Panc1 (cell line): ENCODE results near the gene ASXL1.

Experiments
- CTCF ChIP-seq: fragments of 450-650 bp; IDR thresholded peaks from 2 replicates; pipeline ENCODE4 v1.5.1; 2017; ENCODE audit warnings: mild to moderate bottlenecking
- POLR2AphosphoS5 ChIP-seq: IDR thresholded peaks from 2 replicates; pipeline ENCODE4 v1.6.1; 2012; ENCODE audit warnings: mild to moderate bottlenecking, low read depth, low read length, moderate library complexity
- REST ChIP-seq, 2 experiments: IDR thresholded peaks; 2 replicates each; pipeline ENCODE4 v1.6.1; 2011 to 2012; ENCODE audit warnings: low read depth in 2 of 2, control low read depth in 1 of 2, low read length in 1 of 2, mild to moderate bottlenecking in 1 of 2, moderate library complexity in 1 of 2; ENCODE audit not compliant: insufficient read depth in 1 of 2
- SIN3A ChIP-seq: IDR thresholded peaks from 2 replicates; pipeline ENCODE4 v1.6.1; 2012; ENCODE audit warnings: low read depth, mild to moderate bottlenecking, low read length, moderate library complexity, borderline replicate concordance; ENCODE audit not compliant: insufficient read depth
- TCF7L2 ChIP-seq: IDR thresholded peaks from 2 replicates; pipeline ENCODE4 v1.6.1; 2011; ENCODE audit warnings: mild to moderate bottlenecking, low read depth, low read length, inconsistent platforms

- no peak for TF ChIP-seq REST (IDR thresholded peaks at IDR 0.05; ENCODE audit: insufficient read depth in 1 of 2, low read depth in 2 of 2, low read length in 1 of 2)
- TF ChIP-seq CTCF: no peak
- no peak for TF ChIP-seq TCF7L2
- no peak for TF ChIP-seq POLR2AphosphoS5
- TF ChIP-seq SIN3A: no peak
These were observed 42.3 kb downstream of the ASXL1 start for GRCh38 chr20:32400476-32400875.
